HG03575 (cell line): ENCODE results near the gene KDM4D.

ENCODE experiments used
- ATAC-seq: cut with Tn5 transposase; IDR thresholded peaks from one replicate; pipeline ENCODE4 v1.9.1; 2021; ENCODE audit not compliant: unreplicated experiment, insufficient number of reproducible peaks, low FRiP score; ENCODE audit errors: extremely low read depth

KDM4D gene

DNA sequence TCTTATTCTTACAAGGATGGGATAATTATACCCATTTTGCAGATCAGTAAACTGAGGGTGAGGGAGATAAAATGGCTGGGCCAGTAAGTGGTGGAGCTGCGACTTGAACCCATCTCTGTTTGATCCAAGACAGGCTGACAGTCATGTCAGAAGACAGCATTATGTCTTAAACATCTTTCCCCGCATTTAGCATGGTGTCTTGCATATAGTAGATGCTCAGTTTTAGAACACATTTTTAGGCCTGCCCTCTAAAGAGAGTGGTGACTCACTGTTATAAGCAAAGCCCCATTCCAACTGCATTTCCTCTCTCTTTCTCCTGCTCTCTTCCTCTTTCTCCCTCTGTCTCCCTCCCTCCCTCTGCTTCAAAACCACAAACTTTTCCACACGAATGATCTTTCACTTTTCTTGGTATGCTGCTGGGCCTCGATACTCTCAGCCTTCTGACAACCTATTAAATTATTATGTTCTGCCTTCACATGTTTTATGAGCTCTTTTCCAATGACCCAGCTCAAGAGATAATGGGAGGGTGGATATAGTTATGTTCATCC lies 25.4 kb upstream of the KDM4D start:
- no peak for ATAC-seq

DNA sequence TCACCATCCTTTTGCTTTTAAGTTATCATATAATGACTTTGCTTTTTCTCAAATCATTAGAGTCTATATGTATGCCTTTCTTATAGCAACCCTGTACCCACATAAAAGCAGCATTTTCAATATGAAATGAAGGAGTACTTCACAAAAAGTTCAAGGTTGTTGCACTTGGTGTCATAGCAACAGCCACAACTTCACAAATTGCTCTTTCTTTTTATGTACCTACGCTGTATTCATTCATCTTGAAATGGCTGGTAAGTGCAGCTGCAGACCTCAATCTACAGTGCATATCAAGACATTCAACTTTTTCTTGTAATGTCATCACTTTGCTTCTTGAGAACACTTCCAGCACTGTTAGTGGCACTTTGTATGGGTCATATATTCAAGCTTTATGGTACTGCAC lies 18.8 kb upstream of the KDM4D start:
- no peak for ATAC-seq

GRCh38 chr11:94956963-94957362 lies 16.5 kb upstream of the KDM4D start:
- no peak for ATAC-seq

DNA sequence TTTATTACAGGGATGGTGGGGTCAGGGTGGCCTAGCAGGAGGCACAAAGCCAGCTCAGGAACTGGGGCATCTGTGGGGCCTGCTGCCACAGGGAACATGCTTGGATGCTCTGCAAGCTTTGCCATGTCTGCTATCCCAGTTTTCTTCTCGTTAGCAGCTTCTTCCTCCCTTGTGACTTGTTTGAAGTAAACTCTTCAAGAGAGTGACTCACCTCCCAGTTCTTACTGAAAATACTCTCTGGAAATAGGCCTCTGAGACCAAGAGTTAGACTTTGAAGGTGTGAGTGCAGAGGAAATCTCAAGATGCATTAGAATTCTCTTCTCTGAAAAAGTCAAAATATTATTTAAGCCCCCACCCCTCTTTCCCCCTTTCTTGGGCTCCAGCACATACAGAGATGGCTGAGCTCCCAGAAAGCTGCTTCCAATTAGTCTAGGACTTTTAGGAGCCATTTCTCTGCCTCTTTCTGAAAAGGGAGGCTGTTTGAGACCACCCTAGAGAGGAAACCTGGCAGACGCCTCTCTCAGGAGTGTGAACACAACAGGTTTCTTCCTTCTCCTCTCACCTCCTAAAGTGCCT lies 15.3 kb upstream of the KDM4D start:
- no peak for ATAC-seq

DNA sequence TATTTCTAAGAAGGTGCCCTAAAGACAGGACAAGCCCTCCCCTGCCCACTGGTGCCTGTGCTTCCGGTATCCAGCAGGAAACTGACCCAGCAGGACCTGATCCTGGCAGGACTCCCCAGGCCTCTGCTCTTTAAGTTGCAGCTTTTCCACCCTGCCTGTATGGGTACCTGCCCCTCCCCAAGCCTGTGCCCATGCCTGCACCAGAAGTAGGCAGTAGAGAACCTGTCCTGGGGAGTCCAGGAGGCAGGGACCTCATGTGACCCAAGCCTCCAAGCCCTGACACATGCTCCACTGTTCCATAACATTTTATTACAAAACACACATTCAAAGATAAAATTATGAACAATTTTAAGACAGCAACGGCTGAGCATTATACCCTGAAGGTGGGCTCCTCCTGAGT lies 14.3 kb upstream of the KDM4D start:
- ATAC-seq = no peak

GRCh38 chr11:94960488-94960887 lies 13.0 kb upstream of the KDM4D start:
- no peak for ATAC-seq

GRCh38 chr11:94961255-94961654 lies 12.3 kb upstream of the KDM4D start:
- ATAC-seq = no peak

GRCh38 chr11:94964934-94965333 lies 8.6 kb upstream of the KDM4D start:
- no peak for ATAC-seq

- ATAC-seq = no peak
These were observed 5.1 kb upstream of the KDM4D start for GRCh38 chr11:94968334-94968958.

DNA sequence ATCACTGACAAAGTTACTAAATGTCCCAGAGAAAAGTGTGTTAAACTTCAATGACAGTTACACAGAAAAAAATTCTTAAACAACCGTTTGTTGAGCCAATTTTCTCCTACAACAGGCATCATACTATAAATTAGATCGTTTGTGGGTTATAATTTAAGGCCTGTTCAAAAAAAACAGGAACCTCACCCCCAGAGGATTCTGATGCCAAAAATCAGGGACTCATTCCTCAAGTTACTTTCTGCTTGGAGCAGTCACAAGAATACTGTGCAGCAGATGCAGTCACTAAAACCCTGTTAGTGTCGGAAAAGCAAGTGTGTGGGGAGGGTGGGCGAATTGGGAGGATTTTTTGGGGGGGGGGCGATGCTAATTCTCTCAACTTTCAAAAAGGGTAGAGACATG lies 810 bp upstream of the KDM4D start:
- ATAC-seq = no peak

DNA sequence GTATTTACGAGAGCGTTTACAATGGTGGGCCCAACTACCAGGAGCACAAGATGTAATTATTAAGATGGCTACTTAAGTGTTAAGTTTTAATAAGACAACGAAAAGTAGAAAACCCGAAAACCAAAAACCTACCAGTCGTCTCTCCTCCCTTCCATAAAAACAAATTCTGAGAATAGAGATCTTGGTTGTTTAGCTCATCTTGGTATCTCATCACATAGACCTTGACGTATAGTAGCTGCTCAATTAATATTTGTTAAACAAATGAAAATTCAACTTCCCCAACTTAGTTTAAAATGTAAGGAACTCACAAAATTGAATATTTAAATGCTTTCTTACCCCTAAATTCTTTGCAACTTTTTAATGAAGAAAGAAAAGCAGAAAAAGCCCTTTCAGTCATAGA lies 669 bp downstream of the KDM4D start:
- no peak for ATAC-seq

- no peak for ATAC-seq
These were observed 2.1 kb downstream of the KDM4D start for GRCh38 chr11:94975599-94975998.

GRCh38 chr11:94987378-94987777 lies 13.9 kb downstream of the KDM4D start:
- ATAC-seq = no peak

DNA sequence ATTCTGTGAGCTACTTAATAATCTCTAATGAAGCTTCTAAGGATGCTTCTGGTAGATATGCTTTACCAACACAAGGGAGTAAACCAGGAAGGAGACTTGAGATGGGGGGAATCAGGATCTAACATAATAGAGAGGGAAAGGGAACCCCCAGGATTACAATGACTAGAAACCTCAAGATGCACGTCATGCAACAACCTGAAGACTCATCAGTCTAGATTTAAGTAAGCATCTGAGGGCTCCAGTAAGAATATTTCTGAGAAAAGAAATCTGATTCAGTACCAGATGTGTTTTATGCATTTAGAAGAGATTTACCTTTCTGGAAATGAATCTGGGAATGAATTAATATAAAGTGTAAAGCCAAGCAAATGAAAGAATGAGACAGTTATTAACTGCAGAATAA lies 15.2 kb downstream of the KDM4D start:
- no peak for ATAC-seq

- ATAC-seq = no peak
These were observed 20.0 kb downstream of the KDM4D start for GRCh38 chr11:94993400-94993943.

GRCh38 chr11:94997437-94997836 lies 23.9 kb downstream of the KDM4D start:
- no peak for ATAC-seq

DNA sequence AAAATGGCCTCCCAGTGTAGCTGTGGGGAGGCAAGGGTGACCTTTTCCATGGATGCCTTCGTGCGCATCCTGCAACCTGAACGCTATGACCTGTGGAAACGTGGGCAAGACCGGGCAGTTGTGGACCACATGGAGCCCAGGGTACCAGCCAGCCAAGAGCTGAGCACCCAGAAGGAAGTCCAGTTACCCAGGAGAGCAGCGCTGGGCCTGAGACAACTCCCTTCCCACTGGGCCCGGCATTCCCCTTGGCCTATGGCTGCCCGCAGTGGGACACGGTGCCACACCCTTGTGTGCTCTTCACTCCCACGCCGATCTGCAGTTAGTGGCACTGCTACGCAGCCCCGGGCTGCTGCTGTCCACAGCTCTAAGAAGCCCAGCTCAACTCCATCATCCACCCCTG lies 24.8 kb downstream of the KDM4D start:
- ATAC-seq = no peak

GRCh38 chr11:95003716-95004115 lies 30.2 kb downstream of the KDM4D start:
- ATAC-seq = no peak

- ATAC-seq = no peak
These were observed 32.1 kb downstream of the KDM4D start for GRCh38 chr11:95005642-95006041.

DNA sequence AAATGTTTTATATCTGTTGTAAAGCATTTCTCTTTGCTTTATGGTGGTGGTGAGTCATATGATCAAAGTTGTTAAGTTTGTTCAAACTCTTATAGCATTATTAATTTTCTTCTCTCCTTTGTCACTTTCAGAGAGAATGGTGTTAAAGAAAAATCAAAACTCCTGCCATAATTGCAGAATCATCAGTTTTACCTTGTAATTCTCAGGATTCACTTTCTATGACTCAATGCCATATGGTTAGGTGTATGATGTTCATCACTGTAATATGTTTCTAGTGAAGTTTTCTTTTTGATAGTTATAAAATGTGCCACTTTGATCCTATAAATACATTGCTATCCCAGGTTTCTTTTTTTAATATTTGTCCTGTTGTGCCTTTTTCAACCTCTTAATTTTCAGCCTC lies 37.9 kb downstream of the KDM4D start:
- ATAC-seq = no peak
